NCI-H187 (cell line): ENCODE results near the gene HOXC6.
"Not testable (repeated sequence)": the region's sequence is repeated elsewhere in the genome, so short reads cannot be mapped to it uniquely, and the experiment has no call there.

Experiments
- DNase-seq, 2 experiments: peaks; one replicate each; lab custom pipeline; 2025; lab: John Stamatoyannopoulos, UW

The HOXC6 gene

DNA sequence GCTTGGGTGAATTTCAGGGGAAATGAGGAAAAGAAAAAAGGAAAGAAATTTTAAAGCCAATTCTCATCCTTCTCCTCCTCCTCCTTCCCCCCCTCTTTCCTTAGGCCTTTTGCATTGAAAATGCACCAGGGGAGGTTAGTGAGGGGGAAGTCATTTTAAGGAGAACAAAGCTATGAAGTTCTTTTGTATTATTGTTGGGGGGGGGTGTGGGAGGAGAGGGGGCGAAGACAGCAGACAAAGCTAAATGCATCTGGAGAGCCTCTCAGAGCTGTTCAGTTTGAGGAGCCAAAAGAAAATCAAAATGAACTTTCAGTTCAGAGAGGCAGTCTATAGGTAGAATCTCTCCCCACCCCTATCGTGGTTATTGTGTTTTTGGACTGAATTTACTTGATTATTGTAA is 27.3 kb downstream of the HOXC6 start:
- DNase-seq: no peak

DNA sequence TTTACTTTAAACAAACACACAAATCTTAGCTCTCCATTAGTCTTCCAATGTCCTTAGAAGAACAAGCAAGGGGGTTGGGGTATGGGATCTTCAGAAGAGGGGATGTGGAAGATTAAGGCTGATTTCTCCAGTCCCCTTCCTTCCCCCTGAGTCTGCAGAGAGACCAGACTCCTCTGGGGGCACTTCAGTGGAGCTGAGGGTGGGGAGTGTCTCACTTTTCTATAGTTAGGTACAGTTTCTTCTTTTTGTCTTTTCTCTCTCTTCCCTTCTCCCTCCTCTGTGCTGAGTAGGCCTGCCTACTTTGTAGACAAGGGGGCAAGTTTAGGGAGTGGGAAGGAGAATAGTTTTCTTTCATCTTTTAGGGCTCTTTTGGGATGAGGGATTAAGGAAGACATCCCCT is 27.9 kb downstream of the HOXC6 start:
- DNase-seq: no peak

DNA sequence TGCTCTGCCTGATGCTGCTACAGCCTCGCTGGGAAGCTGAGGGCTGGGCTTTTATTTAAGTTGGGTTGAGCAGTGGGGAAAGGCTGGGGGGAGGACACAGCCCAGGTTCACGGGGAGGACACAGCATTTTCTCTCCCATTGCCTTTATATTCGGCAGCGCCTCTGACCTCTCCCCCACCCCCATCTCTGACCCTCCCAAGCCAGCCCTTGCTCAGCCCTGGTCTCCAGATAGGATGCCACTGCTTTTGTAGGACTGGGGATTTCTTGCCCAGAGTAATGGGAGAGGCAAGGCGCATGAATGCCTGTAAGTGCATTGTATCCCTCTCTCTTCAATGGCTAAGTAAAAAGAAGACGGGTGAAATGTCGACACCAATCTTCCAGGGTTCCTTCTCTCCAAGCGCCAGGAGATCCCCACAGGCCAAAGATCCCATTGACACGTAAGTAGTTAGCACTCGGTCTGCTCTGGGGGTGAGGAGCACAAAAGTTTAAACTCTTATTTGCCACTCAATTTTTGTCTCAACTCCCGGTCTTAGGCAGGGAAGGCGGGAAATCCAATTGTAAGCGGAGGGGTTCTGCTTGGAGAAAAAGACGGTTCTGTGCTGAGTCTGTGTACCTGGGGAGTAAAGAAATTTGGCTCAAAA is 30.0 kb downstream of the HOXC6 start:
- no peak for DNase-seq

DNA sequence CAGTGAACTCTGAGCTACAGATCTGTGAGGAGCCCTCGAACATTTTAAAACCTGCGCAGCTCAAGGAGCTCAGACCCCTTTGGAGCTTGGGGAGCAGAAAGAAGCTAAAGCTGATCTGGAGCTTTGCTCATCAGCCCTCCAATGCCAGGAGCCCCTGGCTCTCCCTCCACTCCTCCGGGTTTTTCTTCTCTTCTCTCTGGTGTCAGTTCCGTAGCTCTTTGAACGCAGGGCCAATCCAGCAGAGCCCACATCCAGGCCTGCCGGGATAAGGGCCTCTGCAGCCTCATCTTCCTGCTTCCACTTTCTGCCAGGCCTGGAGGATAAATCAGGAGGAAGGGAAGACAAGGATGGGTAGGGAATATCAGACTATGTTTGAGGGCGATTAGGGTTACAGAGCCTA is 31.4 kb downstream of the HOXC6 start:
- no peak for DNase-seq

DNA sequence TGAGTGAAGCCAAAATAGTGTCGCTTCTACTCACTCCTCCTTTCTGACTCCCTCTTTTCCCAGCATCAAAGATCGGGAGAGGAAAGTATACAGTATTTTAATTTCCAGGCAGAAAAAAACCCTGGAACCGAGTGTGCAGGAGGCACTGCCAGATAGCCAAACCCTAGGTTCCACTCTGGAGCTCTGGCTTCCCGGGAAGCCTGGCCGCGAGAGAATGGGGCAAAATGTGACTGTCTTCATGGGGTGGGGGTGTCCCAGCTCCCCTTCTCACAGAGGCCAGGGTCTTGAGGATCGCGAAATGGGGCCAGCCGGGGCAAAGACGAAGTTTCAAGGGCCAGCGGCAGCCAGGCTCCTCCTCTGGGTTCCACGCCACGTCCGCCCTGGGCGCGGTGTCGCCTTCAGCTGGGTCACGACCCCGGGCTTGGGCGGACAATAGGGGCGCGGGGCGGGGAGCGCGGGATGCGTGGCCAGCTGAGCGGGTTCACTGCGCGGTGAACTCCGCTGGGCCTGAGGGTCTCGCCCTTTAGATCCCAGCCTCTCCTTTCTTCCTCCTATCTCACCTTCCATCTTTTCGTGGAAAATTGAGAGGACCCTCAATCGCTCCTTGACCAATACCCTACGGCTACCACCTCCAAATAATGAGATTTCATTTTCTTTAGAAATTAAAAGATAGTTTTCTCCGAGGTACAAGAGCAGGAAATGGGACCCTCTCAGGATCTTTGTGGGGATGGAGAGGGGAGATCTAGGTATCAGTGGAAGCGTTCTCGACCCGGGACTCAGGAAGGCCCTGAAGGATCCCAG is 32.1 kb downstream of the HOXC6 start:
- DNase-seq: no peak

DNA sequence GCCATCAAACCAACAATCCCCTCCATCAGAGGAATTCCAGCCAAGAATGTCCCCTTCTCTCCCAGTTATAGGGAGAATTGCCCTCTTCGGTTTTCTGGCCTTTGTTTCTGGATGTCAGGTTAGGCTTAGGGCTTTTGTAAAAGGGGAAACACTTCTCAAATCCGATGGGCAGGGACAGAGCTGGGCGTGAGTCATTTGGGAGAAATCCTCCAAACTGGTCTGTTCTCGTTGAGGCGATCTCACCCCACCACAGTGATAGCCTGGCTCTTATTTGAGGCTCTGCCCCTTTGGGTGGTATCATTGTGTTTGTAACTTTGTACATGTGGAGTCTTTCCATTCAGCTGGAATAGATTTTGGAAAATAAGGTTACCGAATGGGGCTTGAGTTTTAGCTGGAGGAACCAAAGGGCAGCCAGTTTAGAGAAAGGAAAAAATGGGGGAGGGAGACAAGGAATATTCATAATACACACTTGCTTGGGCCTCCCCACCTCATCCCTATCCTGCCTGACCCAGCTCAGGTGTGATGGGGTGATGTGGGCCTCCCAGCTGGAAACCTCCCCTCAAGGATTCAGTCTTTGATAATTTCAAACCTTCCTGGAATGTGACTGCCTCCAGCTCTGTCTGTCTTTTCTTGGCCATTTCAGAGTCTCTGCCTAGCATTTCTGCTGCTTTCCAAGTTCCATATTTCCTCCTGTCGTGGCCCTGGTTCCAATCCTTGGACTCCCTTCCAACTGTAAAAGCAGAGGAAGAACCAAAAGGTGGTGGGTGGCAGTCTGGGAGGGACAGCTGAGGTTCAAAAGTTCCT is 32.9 kb downstream of the HOXC6 start:
- DNase-seq: no peak

DNA sequence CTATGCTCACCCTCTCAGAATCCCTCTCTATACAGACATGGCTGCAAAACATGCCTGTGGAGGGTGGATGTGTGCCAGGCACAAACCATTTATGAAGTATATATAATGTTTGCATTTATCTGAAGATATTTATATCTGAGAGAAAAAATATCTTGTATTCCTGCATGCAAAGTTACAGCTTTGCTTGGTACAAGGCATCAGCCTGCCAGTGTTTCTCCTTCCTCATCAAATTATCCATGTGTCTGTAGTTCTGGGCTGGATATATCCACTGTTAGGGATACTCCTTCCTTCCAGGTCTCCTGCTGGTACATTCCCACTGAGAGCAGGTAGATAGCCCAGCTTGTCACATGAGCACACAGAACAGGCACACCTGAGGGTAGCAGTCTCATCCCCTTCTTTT is 37.4 kb downstream of the HOXC6 start:
- DNase-seq: no peak

DNA sequence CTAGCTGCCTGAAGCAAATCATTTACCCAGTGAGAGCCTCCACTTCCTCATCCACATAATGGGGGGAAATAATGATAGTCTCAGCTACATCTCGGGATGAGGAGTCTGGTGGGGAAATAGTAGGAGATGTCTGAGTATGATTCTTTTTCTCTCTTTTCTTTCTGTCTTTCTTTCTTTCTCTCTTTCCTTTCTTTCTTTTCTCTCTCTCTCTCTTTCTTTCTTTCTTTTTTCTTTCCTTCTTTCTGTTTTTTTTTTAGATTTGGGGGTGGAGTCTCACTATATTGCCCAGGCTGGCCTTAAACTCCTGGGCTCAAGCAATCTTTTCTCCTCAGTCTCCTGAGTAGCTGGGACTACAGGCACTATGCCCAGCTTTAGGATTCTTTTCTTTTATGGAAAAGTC is 38.2 kb downstream of the HOXC6 start:
- no peak for DNase-seq

DNA sequence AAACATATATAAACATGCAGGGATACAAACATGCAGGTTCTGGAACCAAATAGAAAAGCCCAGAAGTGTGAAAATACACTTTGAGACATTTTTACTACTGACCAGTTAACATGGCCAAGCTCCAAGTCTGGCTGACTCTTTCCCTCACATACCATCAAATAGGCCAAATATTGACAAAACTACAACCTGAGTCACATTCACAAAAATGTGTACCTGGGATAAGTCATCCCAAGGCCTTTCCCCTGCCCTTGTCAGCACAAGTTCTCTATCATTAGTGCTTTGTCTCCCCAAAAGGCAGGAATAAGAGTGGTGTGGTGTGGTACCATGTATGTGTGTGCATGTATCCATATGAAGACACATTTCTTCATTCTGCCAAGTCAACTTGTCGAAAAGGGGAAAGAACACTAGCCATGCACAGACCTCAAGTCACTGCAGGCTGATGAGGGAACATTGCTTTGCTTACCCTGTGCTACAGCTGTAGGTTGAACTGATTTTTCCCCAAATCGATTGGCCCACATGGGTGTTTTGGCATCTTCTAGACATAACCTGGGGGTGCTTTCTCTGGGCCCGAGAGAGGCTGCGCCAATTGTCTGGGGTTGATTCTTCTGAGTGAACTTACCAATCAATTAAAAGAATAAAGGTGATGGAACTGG is 40.3 kb downstream of the HOXC6 start:
- no peak for DNase-seq

DNA sequence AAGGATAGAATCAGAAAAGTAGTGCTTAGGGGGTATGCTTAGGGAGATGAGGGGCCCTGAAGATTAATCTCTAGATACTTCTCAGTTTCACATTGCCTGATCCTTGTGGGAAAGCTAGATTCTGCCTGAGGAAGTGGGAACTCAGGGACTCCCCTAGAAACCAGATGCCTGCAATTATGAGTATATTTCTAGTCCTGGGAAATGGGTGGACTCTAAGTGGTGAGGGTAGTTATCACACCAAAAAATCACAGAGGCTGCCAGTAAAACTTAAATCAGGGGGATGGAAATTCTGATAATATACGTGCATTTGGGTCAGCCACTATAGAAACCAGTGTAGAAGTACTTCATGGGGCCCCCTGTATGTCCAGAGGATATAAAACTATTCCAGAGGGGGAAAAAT is 43.7 kb downstream of the HOXC6 start:
- no peak for DNase-seq

DNA sequence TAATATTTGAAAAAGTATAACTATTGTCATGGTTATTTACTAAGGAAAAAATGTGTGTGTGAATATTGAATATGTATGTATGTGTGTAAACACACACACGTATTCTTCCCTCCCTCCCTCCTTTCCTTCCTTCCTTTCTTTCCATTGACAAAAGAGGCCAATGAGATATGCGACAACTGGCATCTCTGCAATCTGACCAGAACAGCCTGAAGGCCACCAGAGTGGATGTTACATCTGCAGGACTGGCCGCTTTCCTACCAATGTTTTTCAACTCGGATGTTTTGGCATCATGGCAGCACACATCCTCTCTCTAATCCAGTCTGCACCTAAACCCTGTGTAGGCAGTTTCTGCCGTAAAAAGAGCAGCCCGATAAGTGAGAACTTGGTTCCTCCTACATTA is 46.1 kb downstream of the HOXC6 start:
- DNase-seq: no peak

DNA sequence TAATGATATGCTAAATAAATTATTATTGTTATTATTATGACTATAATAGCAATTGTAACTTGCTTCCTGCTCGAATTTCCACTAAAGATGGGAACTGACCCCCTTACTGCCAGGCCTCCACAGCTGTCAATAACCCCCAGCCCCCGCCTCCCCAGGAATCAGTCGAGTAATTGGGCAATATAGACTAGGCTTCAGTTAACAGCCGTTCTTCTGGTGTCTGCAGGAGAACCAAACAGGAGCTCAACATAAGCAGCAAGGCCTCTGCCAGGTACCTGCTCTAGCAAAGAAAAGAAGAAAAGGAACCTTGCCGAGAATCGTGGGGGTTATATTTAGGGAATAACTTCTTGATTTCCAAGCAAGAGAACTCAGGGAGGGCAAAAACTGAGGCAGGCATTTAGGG is 47.2 kb downstream of the HOXC6 start:
- no peak for DNase-seq

DNA sequence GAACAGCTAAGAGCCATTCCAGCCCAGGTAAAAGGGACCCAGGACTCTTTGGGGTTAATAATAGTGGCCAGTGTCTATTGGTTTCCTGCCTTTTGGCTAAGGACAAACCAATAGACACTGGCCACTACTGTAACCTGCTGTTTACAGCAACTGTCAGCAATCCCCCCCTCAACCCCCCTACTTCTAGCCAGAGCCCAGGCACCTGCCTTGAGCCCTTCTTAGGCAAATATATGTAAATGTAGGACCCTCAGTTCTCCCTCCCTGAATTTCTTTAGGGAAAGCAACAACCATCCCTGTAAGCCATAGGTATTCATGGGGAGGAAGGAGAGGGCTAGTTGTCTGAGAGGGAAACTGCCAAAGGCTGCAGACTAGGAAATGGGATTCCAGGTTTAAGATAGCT is 47.7 kb downstream of the HOXC6 start:
- no peak for DNase-seq

DNA sequence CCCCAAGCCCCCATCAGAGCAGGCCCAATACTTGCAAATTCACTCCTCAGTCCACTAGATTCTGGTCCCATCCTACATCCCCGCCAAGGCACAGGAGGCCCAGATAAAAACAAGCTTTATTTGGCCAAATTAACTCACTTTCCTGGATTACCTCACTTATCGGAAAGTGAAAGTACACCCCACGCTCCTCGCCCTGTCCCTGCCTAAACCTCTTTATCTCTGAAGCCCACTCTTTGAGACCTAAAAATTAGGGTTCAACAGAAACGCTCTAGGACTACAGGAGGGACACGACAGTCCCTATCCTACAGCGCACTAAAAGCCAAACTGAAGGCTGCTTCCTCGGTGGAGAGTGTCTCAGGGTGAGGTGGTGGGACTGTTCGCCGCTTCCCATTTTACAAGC is 49.6 kb downstream of the HOXC6 start:
- not testable (repeated sequence) for DNase-seq

DNA sequence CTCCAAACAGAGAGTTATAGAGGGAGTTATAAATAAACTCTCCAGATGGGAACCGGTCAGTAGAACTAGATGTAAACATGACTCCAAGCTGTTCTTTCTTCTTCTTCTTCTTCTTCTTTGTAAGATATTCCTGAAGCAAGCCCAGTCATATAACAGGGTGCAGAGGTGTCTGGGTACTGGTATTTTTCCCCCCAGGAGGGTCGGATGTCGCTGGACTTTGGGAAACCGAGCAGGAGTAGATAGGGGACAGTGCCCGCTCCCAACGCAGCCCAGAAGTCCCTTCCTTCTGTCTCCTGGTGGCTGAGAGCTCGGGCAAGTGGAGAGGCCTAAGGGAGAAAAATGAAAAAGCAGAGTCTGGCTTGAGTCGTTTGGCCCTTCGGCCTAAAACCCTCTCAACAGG is 50.9 kb downstream of the HOXC6 start:
- DNase-seq: not testable (repeated sequence)
